Ramos (cell line): ENCODE measurements around the gene TWIST2.

Experiments
- in situ Hi-C: fragments of 300-500 bp; cut with MboI; formaldehyde crosslinking; loops from one replicate; pipeline ENCODE4 v1.14.3; 2022; ENCODE audit warnings: low sequenced_read_pairs; ENCODE audit not compliant: unreplicated experiment

TWIST2 gene

GRCh38 chr2:238927746-238928519, 80.0 kb downstream of the TWIST2 start:
- in situ Hi-C loops, result no loop called here

- in situ Hi-C loops, result no loop called here
Observed at GRCh38 chr2:238928520-238929241, 80.8 kb downstream of the TWIST2 start.

GRCh38 chr2:238929242-238930081, 81.6 kb downstream of the TWIST2 start:
- in situ Hi-C loops, result no loop called here

- in situ Hi-C loops, result no loop called here
Observed at GRCh38 chr2:238930216-238930615, 82.3 kb downstream of the TWIST2 start.

GRCh38 chr2:238936162-238937052, 88.5 kb downstream of the TWIST2 start:
- in situ Hi-C loops, result no loop called here

- in situ Hi-C loops, result no loop called here
Observed at GRCh38 chr2:238938003-238938400, 90.1 kb downstream of the TWIST2 start.

- in situ Hi-C loops, result no loop called here
Observed at GRCh38 chr2:238938401-238939055, 90.6 kb downstream of the TWIST2 start.

GRCh38 chr2:238939074-238939473, 91.2 kb downstream of the TWIST2 start:
- in situ Hi-C loops, result no loop called here

- in situ Hi-C loops, result no loop called here
Observed at GRCh38 chr2:238939521-238940403, 91.9 kb downstream of the TWIST2 start.

- in situ Hi-C loops, result no loop called here
Observed at GRCh38 chr2:238940806-238941205, 92.9 kb downstream of the TWIST2 start.

GRCh38 chr2:238941262-238941792, 93.4 kb downstream of the TWIST2 start:
- in situ Hi-C loops, result no loop called here

- in situ Hi-C loops, result no loop called here
Observed at GRCh38 chr2:238942080-238942725, 94.3 kb downstream of the TWIST2 start.

GRCh38 chr2:238942726-238943300, 94.9 kb downstream of the TWIST2 start:
- in situ Hi-C loops, result no loop called here

GRCh38 chr2:238943338-238944067, 95.6 kb downstream of the TWIST2 start:
- in situ Hi-C loops, result no loop called here

- in situ Hi-C loops, result no loop called here
Observed at GRCh38 chr2:238945433-238946150, 97.7 kb downstream of the TWIST2 start.
